GM12878 (cell line): ENCODE measurements around the gene RASAL2. TPM values are rescaled to one million over a fixed set of nuclear protein-coding genes. Genes with fewer than 3 reads are reported as not detected.

ENCODE experiments used
- ATAC-seq: fragments of 200-7000 bp; cut with Tn5 transposase; 3 replicates; pipeline ENCODE4 v1.9.1; 2020; ENCODE audit warnings: mild to moderate bottlenecking, moderate library complexity
- BruUV-seq: library from RNA; stranded (reverse); fragments of 400-500 nt; replicated peaks from 2 replicates; lab custom pipeline; 2021; lab: Mats Ljungman, UMichigan
- CTCF ChIA-PET: fragments of 300-600 bp; sonication (Branson Sonifier 250); formaldehyde crosslinking; extraction: SDS; loops from one replicate; lab custom pipeline; 2021; ENCODE audit warnings: inconsistent platforms; lab: Yijun Ruan, JAX
- POLR2A ChIA-PET: fragments of 350-600 bp; formaldehyde crosslinking; extraction: SDS; loops from one replicate; lab custom pipeline; 2021; ENCODE audit warnings: inconsistent platforms; lab: Charles Lee
- RAD21 ChIA-PET: fragments of 300-600 bp; sonication (Branson Sonifier 250); formaldehyde crosslinking; loops from one replicate; lab custom pipeline; 2023; ENCODE audit warnings: antibody characterized with exemption; ENCODE audit not compliant: unreplicated experiment; lab: Charles Lee
- SMC1A ChIA-PET: fragments of 300-600 bp; sonication (Branson Sonifier 250); formaldehyde crosslinking; loops from one replicate; lab custom pipeline; 2023; ENCODE audit not compliant: unreplicated experiment, uncharacterized antibody; lab: Charles Lee
- DNase-seq: peaks from one replicate; pipeline ENCODE4 v3.0.0-alpha.2; 2011; ENCODE audit warnings: low read depth, low spot score
- FAIRE-seq: peaks from 3 replicates; lab custom pipeline; 2011; peaks lifted over from hg19 to GRCh38; lab: Jason Lieb, UNC
- H2AFZ ChIP-seq: 2 replicates; pipeline ENCODE4 v1.6.0; 2011; ENCODE audit warnings: low read depth, low read length, control low read depth; ENCODE audit not compliant: control insufficient read depth
- H3K27ac ChIP-seq: 2 replicates; pipeline ENCODE4 v1.5.1; 2011; ENCODE audit warnings: control low read depth; ENCODE audit not compliant: control insufficient read depth, insufficient read depth
- H3K27me3 ChIP-seq, 2 experiments: replicated peaks in 1 of 2; 2 replicates each; pipeline versions ENCODE4 v1.6.0 to v1.6.1; 2011; ENCODE audit warnings: low read length in 1 of 2; ENCODE audit not compliant: control insufficient read depth in 2 of 2, insufficient read depth in 2 of 2
- H3K36me3 ChIP-seq, 2 experiments: 2 replicates each; pipeline ENCODE4 v1.5.1; 2011; ENCODE audit warnings: low read length in 1 of 2; ENCODE audit not compliant: control insufficient read depth in 2 of 2, insufficient read depth in 2 of 2
- H3K4me1 ChIP-seq: 2 replicates; pipeline ENCODE4 v1.6.1; 2011; ENCODE audit warnings: mild to moderate bottlenecking, low read length, moderate library complexity, mixed read lengths; ENCODE audit not compliant: control insufficient read depth, insufficient read depth
- H3K4me2 ChIP-seq: 2 replicates; pipeline ENCODE4 v1.6.0; 2011; ENCODE audit warnings: control low read depth; ENCODE audit not compliant: control insufficient read depth, insufficient read depth
- H3K4me3 ChIP-seq: fragments of 200-600 bp; sonication (generic); 2 replicates; pipeline ENCODE4 v1.5.1; 2016
- H3K79me2 ChIP-seq: 2 replicates; pipeline ENCODE4 v1.6.0; 2011; ENCODE audit warnings: low read length; ENCODE audit not compliant: control insufficient read depth, insufficient read depth
- H3K9ac ChIP-seq: 2 replicates; pipeline ENCODE4 v1.8.0; 2011; ENCODE audit warnings: low read length, control low read depth, mixed read lengths; ENCODE audit not compliant: control insufficient read depth, insufficient read depth
- H3K9me3 ChIP-seq: replicated peaks from 3 replicates; pipeline ENCODE4 v1.5.1; 2011; ENCODE audit warnings: mild to moderate bottlenecking, low read length; ENCODE audit not compliant: control insufficient read depth, insufficient read depth
- H4K20me1 ChIP-seq: 2 replicates; pipeline ENCODE4 v1.6.0; 2011; ENCODE audit not compliant: control insufficient read depth, insufficient read depth
- BRCA1 ChIP-seq: IDR thresholded peaks from 2 replicates; pipeline ENCODE4 v1.6.1; 2011; ENCODE audit warnings: low read depth, low read length, improper control_type of control experiment
- CHD1 ChIP-seq: IDR thresholded peaks from 2 replicates; pipeline ENCODE4 v1.6.1; 2012; ENCODE audit warnings: low read depth, low read length, improper control_type of control experiment
- DPF2 ChIP-seq: fragments of 450-650 bp; IDR thresholded peaks from 2 replicates; pipeline ENCODE4 v1.6.1; 2017; ENCODE audit warnings: mild to moderate bottlenecking
- GABPA ChIP-seq: IDR thresholded peaks from 2 replicates; pipeline ENCODE4 v1.6.1; 2014; ENCODE audit warnings: antibody characterized with exemption, low read depth, mild to moderate bottlenecking, inconsistent platforms
- IKZF2 ChIP-seq, 2 experiments: fragments of 450-650 bp; IDR thresholded peaks; 2 replicates each; pipeline ENCODE4 v1.6.1; 2017; ENCODE audit warnings: mild to moderate bottlenecking in 2 of 2, moderate library complexity in 2 of 2
- MEF2B ChIP-seq: fragments of 450-650 bp; IDR thresholded peaks from 2 replicates; pipeline ENCODE4 v1.6.1; 2018; ENCODE audit warnings: mild to moderate bottlenecking, moderate library complexity; ENCODE audit not compliant: partially characterized antibody, poor library complexity, severe bottlenecking
- MYB ChIP-seq: fragments of 150-350 bp; IDR thresholded peaks from 2 replicates; pipeline ENCODE4 v1.6.1; 2014; ENCODE audit warnings: mild to moderate bottlenecking, low read depth, low read length, borderline replicate concordance
- NBN ChIP-seq: fragments of 450-650 bp; IDR thresholded peaks from 2 replicates; pipeline ENCODE4 v1.6.1; 2016
- NFYA ChIP-seq: IDR thresholded peaks from 2 replicates; pipeline ENCODE4 v1.6.1; 2011; ENCODE audit warnings: low read depth, mild to moderate bottlenecking, low read length, improper control_type of control experiment, borderline replicate concordance
- NR2C2 ChIP-seq: IDR thresholded peaks from 2 replicates; pipeline ENCODE4 v1.6.1; 2011; ENCODE audit warnings: borderline replicate concordance, low read depth; ENCODE audit not compliant: control insufficient read depth, insufficient read length
- PKNOX1 ChIP-seq: fragments of 450-650 bp; IDR thresholded peaks from 2 replicates; pipeline ENCODE4 v1.6.1; 2016; ENCODE audit warnings: mild to moderate bottlenecking
- PRDM15 ChIP-seq: fragments of 450-650 bp; formaldehyde crosslinking; IDR thresholded peaks from 2 replicates; pipeline ENCODE4 v1.4.0; 2020; ENCODE audit warnings: mild to moderate bottlenecking, moderate library complexity
- SMARCA5 ChIP-seq: fragments of 450-650 bp; IDR thresholded peaks from 2 replicates; pipeline ENCODE4 v1.6.1; 2017; ENCODE audit warnings: mild to moderate bottlenecking
- TCF12 ChIP-seq: IDR thresholded peaks from 2 replicates; pipeline ENCODE4 v1.6.1; 2011; ENCODE audit warnings: low read depth, mild to moderate bottlenecking, low read length
- ZNF207 ChIP-seq: fragments of 450-650 bp; IDR thresholded peaks from 2 replicates; pipeline ENCODE4 v1.6.1; 2014; ENCODE audit warnings: antibody characterized with exemption, mild to moderate bottlenecking, borderline replicate concordance
- WGBS: methylation state at CpG from one replicate; pipeline ENCODE4 v1.1.6; 2016; ENCODE audit warnings: low lambda C conversion rate; ENCODE audit not compliant: insufficient replicate concordance, insufficient coverage; ENCODE audit errors: missing lambda C conversion rate; 5-methylcytosine and 5-hydroxymethylcytosine counted together
- in situ Hi-C: fragments of 300-500 bp; cut with MboI; formaldehyde crosslinking; loops from 9 replicates; pipeline ENCODE4 v1.14.3; 2018; ENCODE audit warnings: mixed read lengths
- intact Hi-C: fragments of 100-400 bp; cut with micrococcal nuclease; formaldehyde crosslinking; loops from one replicate; pipeline ENCODE4 v1.14.2; 2022; ENCODE audit not compliant: unreplicated experiment
- polyA plus RNA-seq, 11 experiments: library from polyadenylated mRNA; depleted of rRNA in 4 of 11; unstranded in 6 of 11; stranded (reverse) in 5 of 11; fragments of >200 nt; fragmentation: Nextera tagmentation in 4 of 11; fragmentation: Illumina TruSeq in 1 of 11; extraction: Ambion mirVana in 4 of 11; extraction: Trizol in 1 of 11; gene quantifications; 1 replicate in 1 of 11; 2 replicates in 10 of 11; pipeline versions ENCODE4 v1.2.1 to v1.2.3, GENCODE V29; 2011 to 2016; ENCODE audit warnings: inconsistent platforms in 2 of 11, missing spikeins in 2 of 11, low read depth in 1 of 11
- total RNA-seq, 4 experiments: library from RNA; depleted of rRNA in 3 of 4; stranded (reverse); fragments of >200 nt in 3 of 4; fragmentation: Illumina TruSeq in 1 of 4; extraction: Trizol in 1 of 4; gene quantifications; 2 replicates each; pipeline versions ENCODE4 v1.2.1 to v1.2.3, GENCODE V29; 2013 to 2021
- TF ChIP-seq, protein P1 (sequence below): fragments of 450-650 bp; IDR thresholded peaks from 2 replicates; pipeline ENCODE4 v1.6.1; 2017; ENCODE audit warnings: mild to moderate bottlenecking
- TF ChIP-seq, protein P2 (sequence below): IDR thresholded peaks from 2 replicates; pipeline ENCODE4 v1.6.1; 2012; ENCODE audit warnings: low read depth, low read length, improper control_type of control experiment

The RASAL2 gene
- total and polyA plus RNA-seq, 10 of the 15 experiments (the other 5 are each of a cell fraction or from before 2014, with no cell fraction given): 0.02 to 6.9 (median 0.17) TPM; not detected in 1

DNA sequence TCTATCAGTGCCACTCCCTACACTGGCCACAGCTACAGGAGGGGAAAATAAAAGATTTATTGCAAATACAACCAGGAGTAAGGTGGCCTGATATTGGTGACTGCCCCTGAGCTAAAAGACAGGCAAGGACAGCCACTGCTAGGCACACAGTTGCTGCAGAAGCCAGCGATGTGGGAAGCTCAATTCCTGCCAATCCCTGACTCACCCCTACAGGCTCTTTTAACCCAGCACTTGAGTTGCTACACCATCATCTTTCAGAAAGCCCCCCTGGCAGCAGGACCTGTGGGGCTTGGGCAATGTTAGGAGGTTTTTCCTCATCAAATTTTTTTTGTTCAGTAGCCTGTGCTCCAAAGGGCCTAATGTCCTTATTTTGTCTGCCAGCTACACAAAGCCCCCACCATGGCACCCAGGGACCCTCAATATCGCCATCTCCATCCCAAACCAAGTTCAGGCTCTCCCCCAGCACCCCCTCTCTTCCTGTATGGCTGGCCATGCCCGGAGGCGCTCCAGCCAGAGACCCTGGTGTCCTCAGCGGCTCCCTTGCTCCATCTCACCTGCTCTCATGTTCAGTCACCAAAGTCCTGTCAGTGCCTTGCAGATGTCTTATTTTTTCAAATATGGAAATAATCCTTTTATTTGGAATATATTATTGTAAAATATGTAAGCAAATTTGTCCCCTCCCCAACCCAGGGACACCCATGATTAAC lies 389.5 kb downstream of the RASAL2 start:
- BruUV-seq: no TSS peak
- H3K9ac ChIP-seq: no peak overlapping the region
- FAIRE-seq: no peak
- H3K27me3 ChIP-seq: peaks cover 2 to 5% of the 10 kb centered on the region in 2 experiments; a peak in 3 of 4 replicates
- no peak overlapping the region for H3K4me2 ChIP-seq
- no peak overlapping the region for H3K27ac ChIP-seq
- no peaks in the 10 kb centered on the region for H3K36me3 ChIP-seq
- TF ChIP-seq DPF2 (no peak), BRCA1 (no peak), CHD1 (no peak), TCF12 (no peak), IKZF2 (IDR thresholded peaks at IDR 0.05) (no peak), NR2C2 (no peak), NBN (no peak), ZNF207 (no peak), NFYA (no peak), PRDM15 (CRISPR knock-in tag) (no peak), MYB (no peak), PKNOX1 (no peak), SMARCA5 (no peak), GABPA (no peak), MEF2B (no peak)
- TF ChIP-seq, protein P1, sequence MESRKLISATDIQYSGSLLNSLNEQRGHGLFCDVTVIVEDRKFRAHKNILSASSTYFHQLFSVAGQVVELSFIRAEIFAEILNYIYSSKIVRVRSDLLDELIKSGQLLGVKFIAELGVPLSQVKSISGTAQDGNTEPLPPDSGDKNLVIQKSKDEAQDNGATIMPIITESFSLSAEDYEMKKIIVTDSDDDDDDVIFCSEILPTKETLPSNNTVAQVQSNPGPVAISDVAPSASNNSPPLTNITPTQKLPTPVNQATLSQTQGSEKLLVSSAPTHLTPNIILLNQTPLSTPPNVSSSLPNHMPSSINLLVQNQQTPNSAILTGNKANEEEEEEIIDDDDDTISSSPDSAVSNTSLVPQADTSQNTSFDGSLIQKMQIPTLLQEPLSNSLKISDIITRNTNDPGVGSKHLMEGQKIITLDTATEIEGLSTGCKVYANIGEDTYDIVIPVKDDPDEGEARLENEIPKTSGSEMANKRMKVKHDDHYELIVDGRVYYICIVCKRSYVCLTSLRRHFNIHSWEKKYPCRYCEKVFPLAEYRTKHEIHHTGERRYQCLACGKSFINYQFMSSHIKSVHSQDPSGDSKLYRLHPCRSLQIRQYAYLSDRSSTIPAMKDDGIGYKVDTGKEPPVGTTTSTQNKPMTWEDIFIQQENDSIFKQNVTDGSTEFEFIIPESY: no peak
- TF ChIP-seq, protein P2, sequence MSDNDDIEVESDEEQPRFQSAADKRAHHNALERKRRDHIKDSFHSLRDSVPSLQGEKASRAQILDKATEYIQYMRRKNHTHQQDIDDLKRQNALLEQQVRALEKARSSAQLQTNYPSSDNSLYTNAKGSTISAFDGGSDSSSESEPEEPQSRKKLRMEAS: no peak
- intact Hi-C loops: no loop called here
- SMC1A ChIA-PET: no interaction called here
- WGBS: 49% methylated on average over 5 of the region's 5 CpGs
- in situ Hi-C loops: no loop called here
- H4K20me1 ChIP-seq: no peaks in the 10 kb centered on the region
- no peaks in the 10 kb centered on the region for H3K4me1 ChIP-seq
- POLR2A ChIA-PET: no interaction called here
- CTCF ChIA-PET: interaction anchor here (1.1 kb wide), 2 partner anchors 18 to 19 kb away, joined by 3 to 4 read pairs; no protein-coding TSS in a partner anchor
- no peaks in the 10 kb centered on the region for H3K79me2 ChIP-seq
- H2AFZ ChIP-seq: no peak overlapping the region
- ATAC-seq: no peak
- no peak overlapping the region for H3K4me3 ChIP-seq
- DNase-seq: no peak
- H3K9me3 ChIP-seq: no peaks in the 10 kb centered on the region
- RAD21 ChIA-PET: no interaction called here
